Mesothelial cell of epicardium (in vitro differentiated cells): Measurements from ENCODE around the gene VASH2. TPM values are rescaled to one million over a fixed set of nuclear protein-coding genes. Genes with fewer than 3 reads are reported as not detected.

Source experiments
- DNase-seq, 2 experiments: peaks; one replicate each; pipeline ENCODE4 v3.0.0; 2021; ENCODE audit warnings: low spot score in 2 of 2; ENCODE audit not compliant: unreplicated experiment in 2 of 2
- H3K27ac Mint-ChIP-seq: 2 replicates; pipeline ENCODE4 v1.8.0; 2021; ENCODE audit warnings: mixed read lengths
- H3K27me3 Mint-ChIP-seq: 2 replicates; pipeline ENCODE4 v1.8.0; 2021; ENCODE audit warnings: low read depth, mixed read lengths
- H3K36me3 Mint-ChIP-seq: 2 replicates; pipeline ENCODE4 v1.8.0; 2021; ENCODE audit warnings: mixed read lengths
- H3K4me1 Mint-ChIP-seq: 2 replicates; pipeline ENCODE4 v1.8.0; 2021; ENCODE audit warnings: mixed read lengths
- H3K4me3 Mint-ChIP-seq: 2 replicates; pipeline ENCODE4 v1.8.0; 2021; ENCODE audit warnings: mild to moderate bottlenecking, moderate library complexity, mixed read lengths
- H3K9me3 Mint-ChIP-seq: 2 replicates; pipeline ENCODE4 v1.8.0; 2021; ENCODE audit warnings: mixed read lengths
- CTCF ChIP-seq: fragments of 200-600 bp; sonication (generic); IDR thresholded peaks from one replicate; pipeline ENCODE4 v1.5.0; 2021; ENCODE audit warnings: antibody characterized with exemption; ENCODE audit not compliant: unreplicated experiment
- total RNA-seq: library from RNA; stranded (reverse); gene quantifications from 3 replicates; pipeline ENCODE4 v1.2.1, GENCODE V29; 2021

Gene VASH2
- total RNA-seq, 1 donor from 2014 or later = 43.6 TPM

GRCh38 chr1:212968368-212968863, 18.1 kb downstream of the VASH2 start:
- H3K4me3 Mint-ChIP-seq = no peak overlapping the region
- no peak for TF ChIP-seq CTCF
- H3K27ac Mint-ChIP-seq = peak overlapping the region; percentile 40

GRCh38 chr1:212970085-212970484, 19.7 kb downstream of the VASH2 start:
- Mint-ChIP-seq H3K9me3 (no peaks in the 10 kb centered on the region), H3K27me3 (no peaks in the 10 kb centered on the region), H3K27ac (no peak overlapping the region), H3K4me1 (peaks cover 15% of the 10 kb centered on the region), H3K4me3 (no peak overlapping the region), H3K36me3 (peaks cover 57% of the 10 kb centered on the region)
- no peak for DNase-seq
- no peak for TF ChIP-seq CTCF

More at GRCh38 chr1:212968368-212968863, 18.1 kb downstream of the VASH2 start:
- DNase-seq = no peak
- Mint-ChIP-seq H3K36me3 (peaks cover 50% of the 10 kb centered on the region), H3K9me3 (no peaks in the 10 kb centered on the region), H3K27me3 (no peaks in the 10 kb centered on the region), H3K4me1 (peaks cover 15% of the 10 kb centered on the region)

GRCh38 chr1:212971312-212971711, 21.0 kb downstream of the VASH2 start:
- no peaks in the 10 kb centered on the region for H3K9me3 Mint-ChIP-seq
- H3K27ac Mint-ChIP-seq = no peak overlapping the region
- no peak for TF ChIP-seq CTCF
- no peak for DNase-seq
- peaks cover 15% of the 10 kb centered on the region for H3K4me1 Mint-ChIP-seq
- H3K4me3 Mint-ChIP-seq = no peak overlapping the region
- H3K27me3 Mint-ChIP-seq = no peaks in the 10 kb centered on the region
- H3K36me3 Mint-ChIP-seq = peaks cover 66% of the 10 kb centered on the region

GRCh38 chr1:212973426-212973825, 23.1 kb downstream of the VASH2 start:
- Mint-ChIP-seq H3K4me3 (no peak overlapping the region), H3K9me3 (no peaks in the 10 kb centered on the region), H3K4me1 (peaks cover 10% of the 10 kb centered on the region), H3K27me3 (no peaks in the 10 kb centered on the region), H3K27ac (no peak overlapping the region), H3K36me3 (peaks cover 61% of the 10 kb centered on the region)
- no peak for TF ChIP-seq CTCF
- DNase-seq = no peak

GRCh38 chr1:212973899-212974298, 23.6 kb downstream of the VASH2 start:
- H3K4me1 Mint-ChIP-seq = peaks cover 7% of the 10 kb centered on the region
- H3K27ac Mint-ChIP-seq = no peak overlapping the region
- no peak for TF ChIP-seq CTCF
- peaks cover 63% of the 10 kb centered on the region for H3K36me3 Mint-ChIP-seq
- no peak for DNase-seq
- H3K9me3 Mint-ChIP-seq = no peaks in the 10 kb centered on the region
- no peak overlapping the region for H3K4me3 Mint-ChIP-seq
- no peaks in the 10 kb centered on the region for H3K27me3 Mint-ChIP-seq

GRCh38 chr1:212974711-212975110, 24.4 kb downstream of the VASH2 start:
- H3K4me3 Mint-ChIP-seq = no peak overlapping the region
- peaks cover 3% of the 10 kb centered on the region for H3K4me1 Mint-ChIP-seq
- H3K36me3 Mint-ChIP-seq = peaks cover 61% of the 10 kb centered on the region
- no peak for DNase-seq
- no peak overlapping the region for H3K27ac Mint-ChIP-seq
- no peak for TF ChIP-seq CTCF
- H3K27me3 Mint-ChIP-seq = no peaks in the 10 kb centered on the region
- H3K9me3 Mint-ChIP-seq = no peaks in the 10 kb centered on the region
